Measurements from ENCODE around the gene TTC7B.

The TTC7B gene

DNA sequence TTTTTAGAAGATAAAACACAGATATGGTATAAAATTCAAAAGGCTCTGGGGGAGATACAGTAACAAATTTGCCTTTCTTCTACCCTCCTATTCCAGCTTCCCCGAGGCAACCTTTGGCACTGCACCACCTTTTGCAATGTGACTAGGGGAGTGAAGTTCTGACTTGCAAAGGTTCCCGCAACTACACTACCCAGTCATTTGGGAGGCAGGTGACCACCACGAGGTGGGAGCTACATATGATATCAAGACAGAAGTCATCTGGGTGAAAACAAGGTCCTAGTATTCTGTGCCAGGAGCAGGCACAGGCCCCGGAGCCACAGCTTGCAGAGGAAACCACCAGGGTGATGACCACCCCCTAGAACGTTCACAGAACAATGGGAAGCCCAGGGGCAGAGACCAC is 141.5 kb downstream of the TTC7B start:
- no peak for DNase-seq (ENCODE audit: low read depth in 2 of 2)

DNA sequence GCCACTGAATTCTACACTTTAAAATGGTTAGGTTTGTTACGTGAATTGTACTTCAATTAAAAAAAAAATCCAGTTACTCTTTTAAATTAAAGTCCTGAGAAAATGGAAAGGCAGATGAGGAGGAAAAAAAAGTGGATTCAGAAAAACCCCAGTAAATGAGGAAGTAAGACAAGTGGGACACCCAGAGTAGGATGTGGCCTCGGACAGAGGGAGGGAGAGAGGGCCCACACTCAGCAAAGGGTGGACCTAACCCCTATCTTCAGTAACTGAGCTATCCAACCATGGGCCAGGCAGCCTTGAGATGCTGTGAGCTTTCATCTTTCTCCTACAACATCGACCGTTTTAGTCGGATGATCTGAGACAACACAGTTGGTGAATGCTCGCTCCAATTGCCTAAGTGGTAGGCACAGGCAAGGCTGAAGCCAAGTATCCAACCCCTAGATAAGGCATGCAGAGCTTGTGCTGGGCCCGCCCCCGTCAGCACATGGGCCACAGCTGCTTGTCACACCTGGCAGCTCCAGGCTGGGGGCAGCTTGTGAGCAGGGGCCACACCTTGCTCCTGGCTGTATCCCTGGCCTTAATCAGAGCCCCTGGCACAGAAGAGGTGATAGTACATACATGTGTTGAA is 142.1 kb downstream of the TTC7B start:
- no peak for DNase-seq (ENCODE audit: low read depth in 2 of 2)

DNA sequence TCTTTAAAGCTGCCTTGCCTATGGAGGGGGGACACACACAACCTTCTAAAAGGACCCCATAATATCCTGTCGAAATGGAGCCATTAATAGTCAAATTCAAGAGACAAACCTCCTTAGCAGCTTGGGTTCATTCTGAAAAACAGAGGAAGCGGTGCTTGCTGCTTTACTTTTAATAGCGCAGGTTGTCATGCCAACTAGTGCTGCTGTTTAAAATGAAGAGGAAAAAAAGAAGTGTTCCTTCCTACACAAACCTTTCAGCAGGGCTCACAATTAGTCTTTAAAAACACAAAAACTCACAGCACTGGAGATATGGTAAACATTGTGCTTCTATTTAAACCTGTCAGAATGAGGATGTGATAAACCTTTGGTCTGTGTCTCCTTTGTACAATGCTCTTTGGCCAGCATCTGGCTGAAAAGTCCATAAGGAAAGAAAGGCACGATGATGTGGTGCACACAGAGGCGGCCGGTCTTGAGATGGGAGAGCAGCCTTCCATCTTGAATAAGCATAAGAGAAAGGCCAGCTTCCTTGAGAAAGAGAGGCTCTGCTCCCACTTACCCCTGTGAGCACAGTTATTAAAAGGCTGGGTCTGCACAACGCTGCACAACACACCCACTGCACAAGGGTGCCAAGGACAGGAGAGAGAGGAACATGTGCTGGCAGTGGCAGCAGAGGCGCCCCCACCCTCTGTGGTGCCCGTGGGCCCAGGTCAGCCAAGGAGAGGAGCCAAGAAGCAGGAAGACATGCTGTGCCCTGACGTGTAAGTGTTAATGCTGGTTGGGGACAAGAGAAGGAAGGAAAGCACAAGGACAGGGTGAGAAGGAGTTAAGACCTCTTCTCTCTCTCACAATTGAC is 144.6 kb downstream of the TTC7B start:
- DNase-seq (ENCODE audit: low read depth in 2 of 2), result no peak

DNA sequence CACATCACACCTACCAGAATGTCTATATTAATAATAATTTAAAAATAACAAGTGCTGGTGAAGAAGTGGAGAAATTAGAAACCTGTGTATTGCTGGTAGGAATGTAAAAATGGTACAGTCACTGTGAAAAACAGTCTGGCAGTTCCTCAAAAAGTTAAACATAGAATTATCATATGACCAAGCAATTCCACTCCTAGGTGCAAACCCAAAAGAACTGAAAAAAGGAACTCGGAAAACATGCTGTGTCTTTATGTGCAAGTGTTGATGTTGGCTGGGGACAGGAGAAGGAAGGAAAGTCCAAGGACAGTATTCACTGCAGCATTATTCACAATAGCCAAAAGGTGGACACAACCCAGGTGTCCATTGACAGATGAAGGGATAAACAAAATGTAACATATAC is 146.5 kb downstream of the TTC7B start:
- DNase-seq (ENCODE audit: low read depth in 2 of 2), result no peak

DNA sequence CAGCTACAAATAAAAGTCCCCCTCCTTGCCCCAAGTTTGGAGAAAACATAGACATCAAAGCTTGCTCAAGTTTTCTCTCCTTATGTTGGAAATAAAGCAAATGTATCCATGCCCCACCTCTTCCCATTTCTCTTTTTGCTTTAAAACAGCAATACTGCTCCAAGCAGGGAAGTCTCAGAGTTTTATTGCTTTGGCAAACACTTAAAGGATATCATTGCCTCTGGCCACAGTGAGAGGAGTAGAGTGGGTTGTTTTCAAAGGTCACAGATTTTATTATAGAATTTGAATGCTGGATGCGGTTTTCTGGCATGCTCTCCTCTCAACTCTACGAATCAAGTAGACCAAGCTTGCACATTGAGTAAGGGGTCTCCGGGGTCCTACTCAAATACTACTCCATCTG is 149.7 kb downstream of the TTC7B start:
- DNase-seq (ENCODE audit: low read depth in 2 of 2), result no peak

DNA sequence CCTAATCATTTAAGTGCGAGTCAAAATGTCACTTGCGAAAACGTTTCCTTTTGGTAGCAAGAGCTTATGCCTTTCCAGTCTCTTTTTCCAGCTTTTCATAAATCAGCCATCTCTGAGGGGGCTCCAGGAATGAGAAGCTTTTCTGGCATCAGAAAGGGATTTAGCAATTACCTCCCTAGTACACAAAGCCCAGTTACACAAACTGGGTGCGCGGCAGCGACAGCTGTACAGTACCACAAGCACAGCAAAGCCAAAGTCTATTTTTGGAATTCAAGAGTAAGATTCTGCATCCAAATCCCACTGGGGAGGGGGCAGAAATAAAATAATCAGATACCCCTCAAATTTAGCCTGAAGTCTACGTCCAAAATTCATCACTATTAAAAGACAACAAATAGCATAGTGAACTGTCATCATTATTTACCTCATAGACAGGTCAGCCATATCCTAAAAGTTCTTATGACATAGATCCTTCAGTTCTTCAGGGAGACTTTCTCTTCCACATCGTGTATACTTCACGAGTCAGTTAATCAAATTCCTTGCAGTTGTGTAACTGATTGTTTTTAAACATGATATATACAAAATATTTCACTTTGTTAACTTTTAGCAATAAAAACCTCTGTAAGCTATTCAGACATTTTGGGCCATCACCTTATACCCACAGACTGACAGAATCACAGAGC is 150.8 kb downstream of the TTC7B start:
- no peak for DNase-seq (ENCODE audit: low read depth in 2 of 2)

DNA sequence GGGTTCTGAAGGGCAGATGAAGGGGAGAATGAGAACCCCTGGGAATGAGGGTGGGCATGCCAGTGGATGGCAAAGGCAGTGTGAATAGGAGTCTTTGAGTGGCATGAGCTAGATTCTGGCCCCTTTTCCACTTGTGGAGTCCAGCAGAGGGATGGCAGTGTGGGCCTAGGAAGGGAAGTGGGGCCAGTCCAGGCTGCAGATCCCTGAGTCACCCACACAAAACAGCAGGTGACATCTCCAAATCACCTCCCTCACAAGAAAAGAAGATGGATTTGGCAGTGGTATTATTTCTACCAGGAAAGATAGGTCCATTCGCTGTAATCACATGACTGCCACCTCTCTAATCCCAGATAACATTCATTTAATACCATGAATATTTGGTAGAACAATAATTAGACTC is 151.3 kb downstream of the TTC7B start:
- DNase-seq (ENCODE audit: low read depth in 2 of 2), result no peak

DNA sequence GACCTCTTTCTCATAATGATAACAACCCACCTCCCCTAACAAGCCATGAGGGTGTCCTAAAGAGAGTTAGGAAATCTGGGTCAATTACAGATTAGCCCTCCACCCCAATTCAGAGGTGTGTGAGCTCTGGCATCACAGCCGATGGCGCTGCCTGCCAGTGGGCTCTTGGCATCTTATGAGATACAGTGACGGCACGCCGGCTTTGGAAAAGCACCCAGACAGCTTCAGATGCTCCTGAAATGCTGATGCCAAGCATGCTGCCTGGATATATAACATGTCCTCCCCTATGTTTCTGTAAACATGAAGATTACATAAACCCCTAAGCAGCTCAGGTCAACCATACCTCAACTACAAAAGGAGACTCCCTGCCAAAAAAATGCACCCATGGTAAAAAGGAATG is 152.6 kb downstream of the TTC7B start:
- no peak for DNase-seq (ENCODE audit: low read depth in 2 of 2)

DNA sequence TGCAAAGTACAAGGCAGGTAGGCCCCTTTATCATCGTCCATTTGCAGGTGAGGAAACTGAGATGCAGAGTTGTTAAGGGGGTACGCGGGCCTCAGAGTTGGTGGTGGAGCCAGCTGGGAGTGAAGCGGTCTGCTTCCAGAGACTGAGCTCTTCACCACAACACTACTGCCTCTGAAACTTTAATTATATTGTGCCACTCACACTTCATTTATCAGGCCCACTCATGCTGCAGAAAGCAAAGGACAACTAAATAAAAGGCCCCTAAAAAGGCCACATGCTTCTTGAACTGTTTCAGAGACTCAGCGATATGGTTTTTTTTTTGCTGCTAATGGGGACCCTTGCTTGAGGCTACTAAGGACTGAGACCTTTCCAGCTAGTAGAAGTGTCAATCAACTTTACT is 153.1 kb downstream of the TTC7B start:
- DNase-seq (ENCODE audit: low read depth in 2 of 2), result no peak

DNA sequence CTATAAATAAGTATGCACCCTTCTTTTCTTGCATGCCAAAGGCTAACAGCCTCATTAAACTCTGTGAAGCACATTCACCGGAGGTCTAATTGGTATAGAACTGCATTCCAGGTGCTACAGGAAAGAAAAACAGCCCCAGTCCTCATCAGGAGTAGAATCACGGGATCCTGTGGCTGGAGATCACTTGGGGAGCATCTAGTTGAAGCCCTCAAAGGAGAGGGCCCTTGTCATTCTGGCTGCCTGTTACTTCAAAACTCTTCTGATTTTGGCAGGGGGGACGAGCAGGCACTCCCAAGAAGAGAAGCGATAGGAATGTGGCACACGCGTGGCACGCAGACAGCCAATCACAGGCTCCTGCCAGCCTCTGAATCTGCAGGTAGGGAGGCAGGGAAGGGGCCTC is 154.4 kb downstream of the TTC7B start:
- no peak for DNase-seq (ENCODE audit: low read depth in 2 of 2)

DNA sequence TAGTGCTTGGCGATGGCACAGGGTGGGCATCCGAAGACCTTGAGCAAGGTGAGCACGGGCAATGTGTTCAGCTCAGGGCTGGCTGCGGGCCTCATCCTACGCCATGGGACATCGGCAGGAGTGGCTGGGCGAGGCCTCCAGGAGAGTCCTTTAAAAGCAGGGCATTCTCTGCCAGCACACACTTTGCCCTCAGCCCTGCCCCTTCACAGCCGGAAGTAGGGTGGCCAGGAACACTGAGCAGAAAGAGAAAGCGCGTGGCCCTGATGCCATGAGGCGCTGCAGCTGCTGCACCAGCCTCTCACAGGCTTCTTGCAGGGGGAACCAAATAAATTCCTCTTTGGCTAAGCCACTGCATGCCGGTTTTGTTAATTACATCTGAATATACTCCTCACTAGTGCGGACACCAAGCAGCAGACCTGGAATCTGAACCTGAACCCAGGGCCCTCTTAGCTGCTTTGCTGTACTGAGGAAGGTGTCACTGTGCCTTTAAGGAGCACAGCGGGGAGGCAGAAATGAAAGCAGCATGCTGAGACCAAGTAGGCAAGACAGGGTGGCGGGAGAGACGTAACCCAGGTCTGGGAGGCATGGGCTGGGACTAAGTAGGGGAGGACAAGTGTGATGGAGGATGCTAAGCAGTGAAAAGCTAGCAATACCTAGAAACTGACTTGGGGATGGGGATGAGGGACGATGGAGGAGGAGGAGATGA is 155.2 kb downstream of the TTC7B start:
- DNase-seq (ENCODE audit: low read depth in 2 of 2), result no peak

DNA sequence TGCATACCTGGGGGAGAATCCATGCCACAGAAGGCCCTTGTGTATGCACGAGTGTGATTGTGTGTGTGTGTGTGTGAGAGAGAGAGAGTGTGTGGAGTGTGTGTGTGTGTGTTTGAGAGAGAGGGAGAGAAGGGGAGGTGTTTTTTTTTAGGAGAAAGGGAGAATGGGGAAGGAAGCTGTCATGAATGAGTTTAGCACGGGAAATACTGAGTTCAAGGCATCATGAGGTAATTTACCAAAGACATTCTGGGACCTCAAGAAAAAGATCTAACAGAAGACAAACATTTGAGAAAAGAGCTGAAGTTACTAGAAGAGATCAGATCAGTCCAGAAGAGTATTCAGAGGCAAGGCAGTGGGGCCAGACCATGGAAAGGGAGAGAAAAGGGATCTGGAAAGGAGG is 157.1 kb downstream of the TTC7B start:
- DNase-seq (ENCODE audit: low read depth in 2 of 2), result no peak

DNA sequence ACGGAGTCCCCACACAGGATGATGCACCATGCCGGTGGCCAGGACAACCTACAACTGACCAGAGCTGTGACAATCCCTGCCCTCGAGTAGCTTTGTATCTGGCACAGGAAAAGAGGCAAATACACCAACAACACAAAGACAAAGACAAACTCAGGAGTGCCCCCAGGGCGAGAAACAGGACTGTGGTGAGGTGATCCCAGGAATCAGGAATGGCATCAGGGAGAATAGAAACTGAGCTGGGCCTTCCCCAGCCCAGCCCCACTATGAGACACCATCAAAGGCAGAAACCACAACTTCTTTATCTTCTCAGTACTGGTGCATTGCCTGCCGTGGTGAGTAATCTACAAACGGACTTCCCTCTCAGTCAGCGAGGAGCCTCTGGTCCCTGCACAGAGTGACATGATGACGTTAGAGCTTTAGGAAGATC is 157.7 kb downstream of the TTC7B start:
- peak in 1 of 2 donors; percentile 9 for DNase-seq (ENCODE audit: low read depth in 2 of 2)

DNA sequence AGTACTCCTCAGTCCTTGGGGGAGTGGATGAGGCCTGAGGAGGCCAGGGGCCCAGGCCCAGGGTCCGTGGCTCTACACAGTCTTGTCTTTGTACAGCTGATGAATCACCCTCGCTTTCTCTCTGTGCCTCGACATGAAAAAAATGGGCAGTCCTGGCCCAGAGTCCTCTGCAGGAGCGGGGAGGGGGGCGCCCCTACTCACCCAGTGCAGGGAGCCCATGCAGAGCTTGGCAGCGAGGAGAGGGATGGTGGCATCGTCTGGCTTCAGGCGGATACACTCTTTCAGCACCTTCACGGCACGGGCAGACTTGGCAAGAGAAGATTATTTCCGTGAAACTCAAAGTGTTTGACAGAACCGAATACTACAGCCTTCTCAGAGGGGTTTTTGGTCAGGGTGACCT is 159.3 kb downstream of the TTC7B start:
- DNase-seq (ENCODE audit: low read depth in 2 of 2), result no peak

DNA sequence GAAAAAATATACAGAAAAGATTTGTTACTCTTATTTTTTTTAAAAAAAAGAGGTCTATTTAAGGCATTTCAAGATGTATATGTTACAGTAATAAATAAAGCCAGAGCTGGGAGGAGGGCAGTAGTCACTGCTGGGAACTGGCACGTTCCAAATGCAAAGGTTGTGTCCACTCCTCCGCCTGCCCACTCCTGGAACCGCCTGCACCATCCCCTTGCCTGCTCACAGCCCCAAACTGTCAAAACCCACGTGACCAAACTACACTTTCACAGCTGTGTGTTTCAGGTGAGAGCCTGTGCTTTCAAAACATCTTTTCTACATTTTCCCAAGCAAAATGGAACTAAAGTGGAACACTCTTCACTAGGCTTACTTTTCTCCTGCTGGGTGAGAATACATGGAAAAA is 160.4 kb downstream of the TTC7B start:
- DNase-seq (ENCODE audit: low read depth in 2 of 2), result no peak

DNA sequence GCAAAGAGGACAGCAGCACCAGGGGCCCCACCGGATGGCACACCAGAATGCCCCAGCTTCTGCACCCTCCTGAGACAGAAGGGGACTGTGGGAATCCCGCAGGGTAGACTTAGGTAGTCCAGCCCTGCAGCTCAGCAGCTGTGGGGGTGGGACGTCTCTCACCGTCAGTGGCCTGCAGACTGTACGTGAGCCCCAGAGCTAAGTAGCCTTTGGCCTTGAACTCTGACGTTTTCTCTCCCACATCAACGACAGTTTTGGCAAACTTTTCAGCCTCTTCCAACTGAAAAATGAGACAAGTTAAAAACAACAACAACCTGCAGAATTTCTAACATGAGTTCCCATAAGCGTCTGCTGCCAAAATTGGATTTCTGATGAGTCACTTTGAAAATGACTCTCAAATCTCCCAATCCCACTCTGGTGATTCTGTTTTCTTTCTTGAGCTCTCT is 161.4 kb downstream of the TTC7B start:
- no peak for DNase-seq (ENCODE audit: low read depth in 2 of 2)

DNA sequence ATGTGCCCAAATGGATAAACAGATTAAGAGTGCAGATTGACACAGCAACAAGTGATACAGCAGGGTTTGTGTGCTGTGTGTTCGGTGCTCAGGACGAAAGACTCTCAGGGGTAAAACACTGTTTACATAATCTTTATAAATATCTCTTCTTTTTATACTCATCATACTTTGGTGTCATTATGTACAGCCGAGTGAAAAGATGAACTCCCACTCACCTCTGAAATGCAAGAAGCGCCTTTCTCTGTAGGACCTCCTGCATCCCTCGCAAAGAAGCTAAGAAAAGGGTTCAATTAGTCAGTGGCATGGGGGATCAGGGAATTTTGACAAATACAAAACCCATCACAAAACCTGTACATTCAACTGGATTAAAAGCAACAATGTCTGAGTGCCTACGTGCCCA is 163.6 kb downstream of the TTC7B start:
- DNase-seq (ENCODE audit: low read depth in 2 of 2), result no peak

DNA sequence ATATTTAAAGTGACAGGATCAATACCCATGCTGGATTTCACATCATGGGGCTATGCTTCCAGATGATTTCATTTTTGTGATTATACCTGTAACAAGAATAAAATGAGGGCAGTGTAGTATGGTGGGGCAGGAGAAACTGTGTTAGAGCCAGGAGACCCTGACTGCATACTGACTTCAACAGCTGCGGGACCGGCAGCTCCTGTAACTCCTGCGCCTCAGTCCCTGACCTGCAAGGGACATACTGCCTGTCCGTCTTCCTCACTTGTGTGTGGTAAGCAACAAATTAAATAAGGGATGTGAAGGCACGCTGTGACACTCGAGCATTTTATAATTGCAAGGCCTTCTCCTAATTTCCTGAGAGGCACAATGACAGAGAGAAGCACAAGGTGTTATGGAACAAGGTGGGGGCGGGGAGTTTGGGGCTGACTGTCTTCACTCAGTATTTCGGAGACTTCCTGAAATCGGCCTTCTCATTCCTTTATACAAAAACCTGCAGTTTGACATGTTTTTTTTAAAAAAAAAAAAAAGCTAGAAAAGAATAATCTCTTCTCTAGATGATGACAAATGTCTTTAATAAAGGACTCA is 164.2 kb downstream of the TTC7B start:
- DNase-seq (ENCODE audit: low read depth in 2 of 2), result no peak

DNA sequence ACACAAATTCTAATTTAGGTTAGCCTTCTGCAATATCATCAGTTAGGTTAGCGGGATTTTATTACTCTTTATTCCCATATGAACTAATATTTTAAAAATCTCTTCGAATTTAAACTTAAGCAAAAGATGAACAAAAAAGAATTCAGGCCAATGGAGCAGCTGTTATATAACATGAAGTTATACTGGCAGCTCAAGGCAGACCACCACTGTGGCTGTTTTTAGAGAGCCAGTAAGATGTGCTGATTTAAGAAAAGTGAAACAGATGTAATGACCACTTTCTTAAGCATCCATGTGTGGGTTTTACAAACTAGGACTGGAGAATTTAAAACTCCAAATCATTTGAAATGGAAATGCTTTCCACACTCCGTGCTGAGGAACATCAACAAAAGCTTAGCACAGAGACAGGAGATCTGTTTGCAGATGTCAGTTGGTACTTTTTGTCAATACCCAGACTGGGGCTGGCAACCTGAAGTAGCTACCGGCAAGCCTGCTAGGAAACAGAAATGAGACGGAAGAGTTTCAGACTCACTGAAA is 164.9 kb downstream of the TTC7B start:
- no peak for DNase-seq (ENCODE audit: low read depth in 2 of 2)

DNA sequence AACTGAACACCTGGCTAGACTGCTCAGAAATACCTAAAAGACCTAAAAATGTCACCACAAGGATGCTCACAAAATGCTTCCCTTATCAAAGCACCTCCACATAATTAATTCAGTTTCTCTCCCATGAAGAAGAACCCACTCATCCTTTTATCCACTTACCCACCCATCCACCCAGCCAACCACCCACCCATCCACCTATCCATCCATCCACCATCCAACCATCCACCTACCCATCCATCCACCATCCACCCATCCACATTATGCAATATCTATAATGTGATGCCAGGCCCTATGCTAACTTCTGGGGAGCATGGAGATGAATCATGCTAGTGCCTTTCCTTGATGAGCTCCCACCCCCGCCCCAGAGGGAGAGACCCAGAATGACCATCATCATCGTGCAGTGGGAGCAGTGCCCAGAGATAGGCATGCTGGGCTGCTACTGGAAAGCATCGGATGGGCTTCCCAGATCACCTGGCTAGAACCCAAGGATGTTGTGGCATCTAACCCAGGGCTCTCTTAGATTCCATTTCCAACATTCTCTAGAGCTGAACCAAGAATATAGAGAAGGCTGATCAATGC is 166.6 kb downstream of the TTC7B start:
- DNase-seq (ENCODE audit: low read depth in 2 of 2), result no peak

DNA sequence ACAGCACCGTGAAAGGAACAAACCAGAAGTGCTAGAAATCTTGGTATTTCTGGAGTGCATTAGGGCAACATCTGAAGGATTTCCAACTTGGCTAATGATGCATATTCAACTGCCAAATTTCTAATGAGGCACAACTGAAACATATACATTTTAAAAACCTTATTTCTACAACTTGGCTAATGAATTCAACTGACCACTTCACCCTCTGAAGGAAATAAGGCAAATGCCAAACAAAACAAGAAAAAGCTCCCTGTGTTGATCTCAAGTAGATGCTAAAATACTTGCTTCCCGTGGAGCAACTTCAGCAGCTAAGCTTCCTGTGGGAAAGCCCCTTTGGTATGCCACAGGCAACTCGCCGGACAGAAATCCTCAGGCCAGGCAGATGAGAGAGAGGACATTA is 167.1 kb downstream of the TTC7B start:
- no peak for DNase-seq (ENCODE audit: low read depth in 2 of 2)
